Measurements from ENCODE around the gene TUBB3.
"Not testable (repeated sequence)": the region's sequence is repeated elsewhere in the genome, so short reads cannot be mapped to it uniquely, and the experiment has no call there.

Gene TUBB3

GRCh38 chr16:89903908-89904515 lies 19.1 kb upstream of the TUBB3 start:
- DNase-seq: no peak

DNA sequence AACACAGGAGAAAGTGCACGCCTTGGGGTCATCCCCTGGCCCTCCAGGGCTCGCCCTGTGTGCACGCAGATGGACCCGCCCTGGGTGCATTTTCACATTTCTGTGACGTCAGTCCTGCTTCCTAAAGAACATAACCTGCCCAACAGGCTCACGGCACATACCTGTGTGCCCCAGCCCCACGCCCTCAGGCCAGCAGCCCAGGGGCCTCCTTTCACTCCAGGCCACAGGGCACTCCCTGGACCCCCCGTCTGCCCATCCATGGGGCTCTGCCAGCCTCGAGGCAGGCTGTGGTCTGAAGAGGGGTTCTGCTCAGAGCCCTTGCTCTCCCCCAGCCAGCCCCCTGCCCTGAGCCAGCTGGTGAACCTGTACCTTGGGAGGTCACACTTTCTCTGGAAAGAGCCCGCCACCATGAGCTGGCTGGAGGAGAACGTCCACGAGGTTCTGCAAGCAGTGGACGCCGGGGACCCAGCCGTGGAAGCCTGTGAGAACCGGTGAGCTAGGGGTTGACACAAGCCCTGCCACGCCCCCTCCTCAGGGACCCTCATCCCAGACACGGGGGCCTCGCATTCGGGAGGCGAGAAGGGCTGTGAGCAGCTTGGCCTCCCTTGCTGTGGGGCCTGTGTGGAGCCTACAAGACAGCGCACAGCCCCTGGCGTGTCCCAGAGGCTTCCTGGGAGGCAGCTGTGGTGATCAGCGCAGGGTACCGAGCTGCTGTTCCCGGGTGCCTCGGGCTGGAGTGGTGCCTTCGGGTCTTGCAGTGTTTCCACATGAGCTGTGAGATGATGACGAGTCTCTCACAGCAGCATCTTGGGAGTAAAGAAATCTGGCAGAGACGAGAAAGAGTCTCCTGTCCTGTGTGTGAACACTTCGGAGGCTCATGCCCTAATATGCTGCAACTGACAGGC lies 18.3 kb upstream of the TUBB3 start:
- DNase-seq: no peak

DNA sequence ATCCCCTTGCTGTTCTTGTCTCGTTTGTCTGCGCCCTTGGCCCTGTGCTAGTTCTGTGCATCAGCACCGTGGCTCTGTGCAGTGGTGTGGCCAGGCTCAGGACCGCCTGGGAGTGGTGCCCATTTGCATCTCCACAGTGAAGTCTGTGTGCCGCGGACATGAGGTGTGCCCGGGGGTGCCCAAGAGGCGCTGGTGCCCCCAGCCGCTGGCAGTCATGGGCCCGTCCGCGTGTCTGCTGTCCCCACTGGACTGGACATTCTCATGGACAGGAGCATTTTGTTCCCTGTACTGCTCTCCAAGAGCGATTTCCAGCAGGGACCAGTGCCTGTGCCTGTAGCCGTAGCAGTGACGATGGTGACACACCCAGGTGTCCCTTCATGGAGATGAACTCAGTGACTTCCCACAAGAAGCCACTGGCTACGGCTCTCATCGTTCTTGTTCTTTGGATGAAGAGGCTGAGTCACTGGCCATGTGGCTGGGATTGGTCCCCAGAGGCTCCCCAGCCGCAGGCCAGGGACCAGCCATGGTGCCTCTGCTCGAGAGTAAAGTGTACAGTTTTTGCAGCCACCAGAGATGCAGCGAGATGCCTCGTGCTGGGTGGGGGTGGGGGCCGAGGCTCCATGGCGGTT lies 17.5 kb upstream of the TUBB3 start:
- no peak for DNase-seq

- DNase-seq: no peak
Observed at GRCh38 chr16:89906140-89907025, 16.8 kb upstream of the TUBB3 start.

- no peak for DNase-seq
Observed at GRCh38 chr16:89907055-89907814, 15.9 kb upstream of the TUBB3 start.

DNA sequence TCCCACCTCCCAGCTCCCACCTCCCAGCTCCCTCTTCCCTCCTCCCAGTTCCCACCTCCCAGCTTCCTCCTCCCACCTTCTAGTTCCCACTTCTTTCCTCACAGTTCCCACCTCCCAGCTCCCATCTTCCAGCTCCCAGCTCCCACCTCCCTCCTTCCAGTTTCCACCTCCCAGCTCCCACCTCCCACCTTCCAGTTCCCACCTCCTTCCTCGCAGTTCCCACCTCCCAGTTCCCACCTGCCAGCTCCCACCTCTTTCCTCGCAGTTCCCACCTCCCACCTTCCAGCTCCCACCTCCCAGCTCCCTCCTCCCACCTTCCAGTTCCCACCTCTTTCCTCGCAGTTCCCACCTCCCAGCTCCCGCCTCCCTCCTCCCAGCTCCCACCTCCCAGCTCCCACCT lies 14.9 kb upstream of the TUBB3 start:
- no peak for DNase-seq

DNA sequence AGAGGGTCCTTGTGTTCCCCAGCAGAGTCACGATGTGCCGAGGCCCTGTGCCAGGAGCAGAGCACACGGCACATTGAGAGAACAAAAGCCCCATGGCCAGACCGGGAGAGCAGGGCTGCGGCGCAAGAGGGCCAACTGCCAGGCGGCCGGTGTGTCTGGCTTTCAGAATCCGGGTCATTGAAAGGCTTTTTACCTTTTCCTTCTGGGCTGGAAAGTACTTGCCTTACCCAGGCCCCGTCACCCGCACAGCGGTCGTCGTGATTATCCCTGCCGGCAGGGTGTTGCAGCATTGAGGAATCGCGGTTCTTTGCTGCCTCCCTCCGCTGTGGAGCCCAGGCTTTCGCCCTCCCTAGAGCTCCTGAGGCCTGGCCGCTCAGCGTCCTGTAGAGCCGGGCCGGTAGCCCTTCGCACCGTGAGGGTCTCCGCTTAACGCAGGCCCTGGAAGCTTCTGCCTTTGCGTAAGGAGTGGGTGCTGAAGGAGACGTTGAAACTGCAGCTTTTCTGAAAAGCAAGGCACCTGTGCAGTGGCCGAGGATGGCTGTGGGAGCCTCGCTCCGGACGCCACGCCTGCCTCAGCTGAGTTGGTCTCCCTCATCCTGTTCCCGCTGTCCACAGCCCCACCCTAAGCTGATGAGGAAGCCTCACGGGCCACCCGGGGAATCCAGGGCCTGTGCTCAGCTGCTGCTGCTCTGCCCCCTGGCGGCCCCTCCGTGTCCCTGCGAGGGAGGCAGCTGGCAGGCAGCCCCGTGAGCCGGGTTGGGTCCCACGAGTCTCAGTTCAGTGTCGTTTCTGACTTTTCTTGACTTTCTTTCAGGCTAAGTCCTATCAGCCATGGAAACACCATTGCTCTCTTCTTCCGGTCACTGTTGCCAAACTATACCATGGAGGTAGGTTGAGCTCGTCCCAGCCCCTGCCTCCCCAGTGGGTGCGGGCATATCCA lies 13.1 kb upstream of the TUBB3 start:
- no peak for DNase-seq

DNA sequence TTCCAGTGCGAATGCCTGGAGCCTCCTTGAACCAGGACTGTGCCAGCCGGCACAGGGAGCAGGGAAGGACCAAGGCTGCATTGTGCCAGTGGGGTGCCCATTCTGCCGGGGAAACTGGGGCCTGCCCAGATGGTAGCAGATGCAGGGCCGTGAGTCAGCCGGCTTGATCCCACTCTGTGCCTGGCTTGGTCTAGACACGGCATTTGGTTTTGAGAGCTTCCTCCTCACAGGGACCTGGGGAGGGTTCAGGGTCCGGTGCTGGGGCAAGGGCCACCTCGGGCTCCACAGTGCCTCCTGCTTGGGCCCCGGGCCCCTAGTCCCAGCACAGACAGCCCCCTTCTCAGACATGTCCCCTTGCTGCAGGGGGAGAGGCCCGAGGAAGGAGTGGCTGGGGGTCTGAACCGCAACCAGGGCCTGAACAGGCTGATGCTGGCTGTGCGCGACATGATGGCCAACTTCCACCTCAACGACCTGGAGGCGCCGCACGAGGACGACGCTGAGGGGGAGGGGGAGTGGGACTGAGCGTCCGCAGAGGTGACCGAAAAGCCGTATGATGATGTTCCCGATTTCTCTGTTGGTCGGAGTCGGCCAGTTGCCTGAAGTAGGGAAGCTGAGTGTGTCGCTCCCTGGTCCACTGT lies 12.3 kb upstream of the TUBB3 start:
- DNase-seq: no peak

DNA sequence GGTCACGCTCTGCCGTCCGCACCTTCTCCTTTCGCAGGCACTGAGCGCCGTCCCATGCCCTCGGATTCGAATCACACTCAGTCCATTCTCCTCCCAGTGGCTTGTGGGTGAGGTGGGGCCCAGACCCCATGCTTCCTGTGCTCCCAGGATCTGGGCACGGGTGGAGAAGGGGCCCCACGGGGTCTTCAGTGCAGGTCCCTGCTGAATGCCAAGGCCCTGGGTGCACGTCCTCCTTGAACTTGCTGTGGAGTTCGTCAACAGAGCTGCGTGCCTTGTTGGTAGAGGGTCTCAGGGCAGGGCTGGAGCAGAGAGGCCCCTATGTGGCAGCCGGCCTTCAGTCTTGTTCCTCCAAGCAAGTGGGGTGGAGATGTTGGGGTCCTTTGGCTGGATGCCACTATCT lies 11.8 kb upstream of the TUBB3 start:
- no peak for DNase-seq

- no peak for DNase-seq
Observed at GRCh38 chr16:89912143-89912542, 11.0 kb upstream of the TUBB3 start.

DNA sequence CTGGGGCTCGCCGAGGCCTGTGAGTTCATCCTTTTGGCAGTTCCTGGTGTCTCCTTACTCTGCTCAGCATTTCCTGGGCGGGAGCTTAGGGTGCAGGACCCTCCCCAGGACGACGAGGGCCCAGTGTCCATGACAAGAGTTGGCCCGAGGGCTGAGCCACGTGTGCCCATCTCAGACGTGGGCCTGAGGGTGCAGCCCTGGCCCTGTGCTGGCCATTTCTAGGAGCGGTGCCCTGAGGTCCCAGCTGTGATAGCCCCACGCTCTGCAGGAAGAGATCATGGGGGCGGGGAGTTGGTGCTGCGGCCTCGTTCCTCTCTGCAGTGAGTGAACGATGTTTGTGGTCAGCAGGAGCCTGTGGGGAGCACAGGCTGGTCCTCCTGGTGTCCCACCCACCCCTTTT lies 10.5 kb upstream of the TUBB3 start:
- no peak for DNase-seq

- DNase-seq: no peak
Observed at GRCh38 chr16:89913408-89914387, 9.4 kb upstream of the TUBB3 start.

GRCh38 chr16:89914642-89915285 lies 8.4 kb upstream of the TUBB3 start:
- DNase-seq: not testable (repeated sequence)

- DNase-seq: no peak
Observed at GRCh38 chr16:89915303-89916232, 7.6 kb upstream of the TUBB3 start.

DNA sequence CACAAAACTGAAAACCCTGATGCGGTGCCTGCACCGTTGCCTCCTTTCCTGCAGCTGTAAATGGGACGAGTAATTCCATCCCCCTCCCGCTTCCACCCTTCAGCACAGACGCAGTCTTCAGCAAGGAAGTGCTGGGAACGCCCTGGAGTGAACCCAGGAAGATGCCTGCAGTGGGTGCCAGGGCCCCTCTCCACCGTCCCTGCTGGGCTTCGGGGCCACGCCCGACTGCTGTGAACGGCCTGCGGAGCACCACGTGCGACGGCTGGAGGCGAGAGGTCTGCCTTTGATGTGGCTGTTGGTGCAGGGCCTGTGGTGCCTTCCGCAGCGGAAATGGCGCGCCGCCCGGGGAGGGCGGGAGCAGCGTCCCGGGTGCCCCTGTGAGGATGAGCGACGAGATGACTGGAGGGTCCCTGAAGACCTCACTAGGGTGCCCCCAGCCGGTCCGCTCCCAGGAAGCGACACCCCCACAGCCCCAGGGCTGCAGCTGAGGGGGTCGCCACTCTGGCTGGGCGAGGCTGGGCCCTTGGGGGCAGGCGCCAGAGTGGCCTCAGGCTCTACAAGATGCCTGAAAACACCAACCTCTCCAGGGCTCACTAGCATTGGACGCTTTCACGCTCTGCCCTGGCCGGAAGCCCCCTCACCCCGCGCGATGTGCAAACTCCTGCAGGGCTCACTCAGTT lies 5.2 kb upstream of the TUBB3 start:
- DNase-seq: peak; percentile 89

DNA sequence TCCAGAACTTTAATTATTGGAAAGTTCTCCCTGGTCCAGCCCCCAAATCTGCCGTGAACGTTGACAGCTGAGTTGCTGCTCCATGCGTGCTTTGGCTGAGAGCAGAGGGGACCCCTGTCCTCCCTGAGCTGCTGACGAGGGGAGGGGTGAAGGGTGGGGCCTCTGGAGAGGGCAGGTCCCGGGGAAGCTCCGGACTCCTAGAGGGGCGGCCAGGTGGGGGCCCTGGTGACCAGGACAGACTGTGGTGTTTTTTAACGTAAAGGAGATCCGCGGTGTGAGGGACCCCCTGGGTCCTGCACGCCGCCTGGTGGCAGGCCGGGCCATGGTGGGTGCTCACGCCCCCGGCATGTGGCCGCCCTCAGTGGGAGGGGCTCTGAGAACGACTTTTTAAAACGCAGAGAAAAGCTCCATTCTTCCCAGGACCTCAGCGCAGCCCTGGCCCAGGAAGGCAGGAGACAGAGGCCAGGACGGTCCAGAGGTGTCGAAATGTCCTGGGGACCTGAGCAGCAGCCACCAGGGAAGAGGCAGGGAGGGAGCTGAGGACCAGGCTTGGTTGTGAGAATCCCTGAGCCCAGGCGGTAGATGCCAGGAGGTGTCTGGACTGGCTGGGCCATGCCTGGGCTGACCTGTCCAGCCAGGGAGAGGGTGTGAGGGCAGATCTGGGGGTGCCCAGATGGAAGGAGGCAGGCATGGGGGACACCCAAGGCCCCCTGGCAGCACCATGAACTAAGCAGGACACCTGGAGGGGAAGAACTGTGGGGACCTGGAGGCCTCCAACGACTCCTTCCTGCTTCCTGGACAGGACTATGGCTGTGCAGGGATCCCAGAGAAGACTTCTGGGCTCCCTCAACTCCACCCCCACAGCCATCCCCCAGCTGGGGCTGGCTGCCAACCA lies 4.4 kb upstream of the TUBB3 start, which contains the start of gene MC1R:
Gene MC1R (plus strand): TSS at position 410 of the 895 bp plus-strand sequence. CDS start 397 bp downstream, at position 807.
- peak; percentile 24 for DNase-seq
